Posterior vena cava (tissue), 2 donors: ENCODE data around the gene FKBP4. TPM values are rescaled to one million over a fixed set of nuclear protein-coding genes. Genes with fewer than 3 reads are reported as not detected.
A peak's percentile ranks its signal among the peaks of the same experiment; 100 is the strongest.

Experiments used
- DNase-seq: peaks from one replicate; pipeline ENCODE4 v3.0.0-alpha.2; 2020; ENCODE audit warnings: low spot score
- intact Hi-C, 2 donors: fragments of 100-400 bp; cut with DNase I; formaldehyde crosslinking; loops; one replicate each; pipeline versions ENCODE4 v1.14.1 to v1.14.2; 2022 to 2023
- total RNA-seq, 2 donors: library from RNA; stranded (reverse); fragmentation: NEBNext Ultra II Directional; extraction: Animal tissue kit (Norgen Biotek cat#: 25700); gene quantifications; one replicate each; pipeline ENCODE4 v1.2.1, GENCODE V29; 2021
- donor health status: DM: yes; HTN: yes; CAD: no.
- donor health status: DM: yes; HTN: yes; CAD: no.

FKBP4 gene
- total RNA-seq, 2 donors from 2014 or later: 35.7 to 43.1 TPM

DNA sequence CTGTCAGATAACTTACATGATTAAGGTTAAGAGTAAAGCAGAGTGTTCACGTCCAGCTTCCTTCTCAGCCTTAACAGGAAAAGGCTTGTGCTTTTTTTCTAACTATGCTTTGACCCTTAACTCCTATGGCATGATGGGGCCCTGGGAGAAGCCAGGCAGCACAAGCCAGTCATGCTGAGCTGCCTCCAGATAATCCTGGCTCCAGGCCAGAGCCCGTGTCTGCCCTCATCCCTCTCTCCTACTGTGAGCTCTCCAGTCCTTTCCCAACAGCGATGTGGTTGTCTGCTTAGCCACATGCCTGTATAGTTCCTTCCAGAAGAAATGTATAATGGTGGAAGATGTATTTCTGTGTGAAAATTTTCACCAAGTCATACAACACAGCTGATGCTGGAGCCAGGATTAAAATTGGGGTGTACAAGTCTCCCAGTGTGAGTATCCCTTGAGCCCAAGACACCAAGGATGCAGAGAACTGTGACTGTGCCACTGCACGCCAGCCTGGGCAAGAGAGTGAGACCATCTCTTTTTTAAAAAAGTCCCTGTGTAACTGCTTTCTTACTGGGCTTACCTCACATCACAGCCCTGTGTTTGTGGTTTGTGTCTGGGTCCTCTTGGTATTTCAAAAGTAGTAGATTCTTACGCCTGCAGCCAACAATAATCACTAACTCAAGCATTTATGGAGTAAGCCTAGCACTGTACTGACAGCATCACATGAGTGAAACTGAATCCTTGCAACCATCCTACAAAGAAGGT is 9.8 kb downstream of the FKBP4 start:
- intact Hi-C loops: no loop called here
- peak; percentile 85 for DNase-seq

DNA sequence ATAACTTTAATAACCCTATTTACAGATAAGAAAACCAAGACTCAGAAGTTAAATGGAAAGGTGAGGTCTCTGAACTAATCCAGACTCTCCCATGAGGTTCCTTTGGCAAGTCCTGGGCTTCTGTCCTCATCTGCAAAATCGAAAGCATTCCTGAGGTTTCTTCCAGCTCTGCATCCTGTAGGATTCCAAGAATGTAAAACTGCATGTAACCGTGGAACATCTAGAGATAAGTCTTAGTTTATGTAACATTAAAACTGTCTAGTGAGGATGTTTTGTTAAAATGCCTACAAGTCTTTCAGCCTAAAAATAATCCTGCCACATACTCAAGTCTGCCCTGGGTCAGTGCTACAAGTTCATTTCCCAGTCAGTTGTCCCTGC is 10.4 kb downstream of the FKBP4 start:
- intact Hi-C loops: no loop called here
- DNase-seq: no peak

DNA sequence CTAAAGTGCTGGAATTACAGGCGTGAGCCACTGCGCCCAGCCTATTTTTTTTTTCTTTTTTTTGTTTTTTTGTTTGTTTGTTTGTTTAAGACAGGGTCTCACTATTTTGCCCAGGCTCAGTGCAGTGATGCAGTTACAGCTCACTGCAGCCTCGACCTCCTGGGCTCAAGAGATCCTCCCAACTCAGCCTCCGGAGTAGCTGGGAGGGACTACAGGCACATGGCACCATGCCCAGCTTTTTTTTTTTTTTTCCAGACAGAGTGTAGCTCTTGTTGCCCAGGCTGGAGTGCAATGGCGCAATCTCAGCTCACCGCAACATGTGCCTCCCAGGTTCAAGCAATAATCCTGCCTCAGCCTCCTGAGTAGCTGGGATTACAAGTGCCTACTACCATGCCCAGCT is 11.9 kb downstream of the FKBP4 start:
- intact Hi-C loops: no loop called here

DNA sequence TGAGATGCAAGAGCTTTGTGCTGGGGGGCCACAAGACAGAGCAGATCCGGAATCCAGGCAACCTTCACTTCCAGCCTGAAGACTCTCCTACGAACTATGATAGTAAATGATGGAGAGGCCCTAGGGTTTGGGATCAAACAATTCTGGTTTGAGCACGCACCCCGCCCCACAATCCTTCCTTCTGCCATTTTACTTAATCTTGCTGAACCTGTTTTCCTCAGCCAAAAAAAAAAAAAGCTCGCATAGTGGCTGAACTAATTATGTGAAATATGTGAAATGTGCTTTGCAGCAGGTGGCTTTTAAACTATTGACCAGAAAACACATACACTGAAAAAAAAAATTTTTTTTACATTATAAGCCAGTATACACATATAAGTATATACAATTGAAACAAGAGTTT is 17.0 kb downstream of the FKBP4 start:
- intact Hi-C loops: no loop called here
- DNase-seq: no peak

More for the DNA sequence above, 11.9 kb downstream of the FKBP4 start:
- no peak for DNase-seq

DNA sequence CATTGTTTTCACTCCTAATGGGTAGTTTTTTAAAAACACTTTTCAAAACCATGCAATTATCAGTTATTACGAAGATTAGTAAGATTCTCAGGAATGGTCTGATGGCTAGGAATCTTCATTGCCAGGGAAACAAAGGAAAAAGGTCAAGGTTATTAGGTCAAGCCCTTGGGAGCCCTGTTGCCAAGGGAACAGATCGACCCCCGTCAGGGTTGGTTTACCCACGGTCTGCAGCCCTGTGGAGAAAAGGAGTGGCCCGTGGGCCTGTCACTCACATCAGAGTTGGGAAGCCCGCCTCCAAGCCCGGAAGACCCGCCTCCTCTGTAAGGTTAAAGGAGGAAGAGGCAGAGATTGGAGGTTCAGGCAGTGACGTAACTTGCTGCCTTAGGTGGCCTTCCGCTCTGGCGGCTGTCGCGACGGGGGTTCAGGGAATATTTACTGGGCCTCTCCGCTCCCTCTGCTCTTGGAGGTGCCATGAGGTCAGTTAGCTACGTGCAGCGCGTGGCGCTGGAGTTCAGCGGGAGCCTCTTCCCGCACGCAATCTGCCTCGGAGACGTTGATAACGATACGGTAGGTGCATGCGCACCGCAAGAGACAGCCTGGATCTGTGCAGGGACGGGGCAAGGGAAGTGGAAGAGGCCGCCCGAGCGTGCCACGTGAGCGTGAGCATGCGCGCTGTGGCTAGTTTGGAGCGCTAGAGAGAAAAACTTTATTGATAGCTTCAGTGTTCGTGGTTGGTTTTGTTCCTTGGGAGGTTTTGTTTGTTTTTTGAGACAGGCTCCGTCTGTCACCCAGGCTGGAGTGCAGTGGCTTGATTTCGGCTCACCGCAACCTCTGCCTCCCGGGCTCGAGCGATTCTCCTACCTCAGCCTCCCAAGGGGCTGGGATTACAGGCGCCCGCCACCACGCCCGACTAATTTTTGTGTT is 17.8 kb downstream of the FKBP4 start, which contains the start of gene ITFG2:
Gene ITFG2 (plus strand): TSS at position 379 of the 924 bp plus-strand sequence. CDS start 93 bp downstream, at position 472.
- DNase-seq: peak; percentile 99
- intact Hi-C loops: no loop called here

DNA sequence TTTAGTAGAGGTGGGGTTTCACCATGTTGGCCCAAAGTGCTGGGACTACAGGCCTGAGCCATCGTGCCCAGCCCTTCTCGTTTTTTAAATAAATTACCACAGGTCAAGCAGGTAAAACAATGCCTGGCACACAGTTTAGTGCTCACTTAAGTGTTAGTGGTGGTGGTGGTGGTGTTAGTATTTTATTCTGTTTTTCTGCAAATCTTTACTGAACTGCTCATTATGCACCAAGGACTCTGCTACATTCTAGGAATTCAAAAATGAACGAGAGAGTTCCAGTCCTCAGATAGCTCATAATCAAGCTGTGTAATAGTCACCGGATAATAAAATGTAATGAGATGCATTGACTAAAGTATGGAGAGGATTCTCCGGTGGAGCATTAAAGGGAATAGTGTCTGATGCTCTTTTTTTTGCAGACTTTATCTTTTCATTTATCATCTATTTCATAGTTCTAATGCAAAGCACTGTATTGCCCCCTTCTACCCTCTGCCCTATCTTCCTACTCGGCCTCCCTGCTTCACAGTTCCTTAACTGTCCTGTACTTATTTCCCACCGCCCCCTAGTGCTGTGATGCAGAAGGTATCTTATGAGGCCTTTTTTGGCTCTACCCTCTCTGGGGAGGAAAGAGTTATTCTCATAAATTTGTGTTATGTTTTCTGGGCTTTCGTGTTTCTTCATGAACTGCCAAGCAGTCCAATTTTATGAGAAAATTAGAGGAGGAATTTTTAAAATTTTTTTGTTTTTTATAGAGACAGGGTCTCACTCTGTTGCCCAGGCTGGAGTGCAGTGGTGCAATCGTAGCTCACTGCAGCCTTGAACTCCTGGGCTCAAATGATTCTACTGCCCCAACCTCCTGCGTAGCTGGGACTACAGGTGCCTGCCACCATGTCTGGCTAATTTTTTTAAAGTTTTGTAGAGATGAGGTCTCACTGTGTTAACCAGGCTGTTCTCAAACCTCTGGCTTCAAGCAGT is 18.7 kb downstream of the FKBP4 start:
- DNase-seq: no peak
- intact Hi-C loops: no loop called here

DNA sequence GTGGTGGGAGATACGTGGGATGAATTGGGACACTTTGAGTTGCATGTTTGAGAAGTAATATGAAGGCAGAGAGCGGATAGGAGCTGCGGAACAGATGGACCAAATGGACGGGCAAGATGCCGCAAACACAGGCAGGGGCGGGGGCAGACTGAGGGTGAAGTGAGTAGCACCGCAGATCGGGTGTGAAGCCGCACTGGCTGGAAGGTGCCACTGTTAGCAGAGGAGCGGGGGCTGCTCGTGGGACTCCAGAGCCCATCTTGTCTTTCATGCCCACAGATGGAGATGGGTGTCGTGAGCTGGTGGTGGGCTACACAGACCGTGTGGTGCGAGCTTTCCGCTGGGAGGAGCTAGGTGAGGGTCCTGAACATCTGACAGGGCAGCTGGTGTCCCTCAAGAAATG is 25.0 kb downstream of the FKBP4 start:
- intact Hi-C loops: no loop called here
- DNase-seq: no peak

DNA sequence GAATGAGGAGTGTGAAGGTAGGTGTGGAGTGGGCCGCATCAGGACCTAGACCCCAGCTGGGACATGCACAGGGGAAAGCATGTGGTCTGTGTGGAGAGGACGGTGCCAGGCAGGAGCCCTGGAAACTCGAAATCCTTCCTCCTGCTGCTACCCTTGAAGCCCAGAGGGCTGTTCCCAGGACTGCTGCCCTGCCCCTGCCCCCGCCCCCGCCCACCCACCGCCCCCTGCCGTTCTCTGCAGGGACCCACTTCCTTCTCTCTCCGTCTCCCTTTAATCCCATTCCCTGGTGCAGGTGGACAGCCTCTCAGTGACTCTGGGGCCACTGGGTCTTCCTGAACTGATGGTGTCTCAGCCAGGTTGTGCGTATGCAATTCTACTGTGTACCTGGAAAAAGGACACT is 25.7 kb downstream of the FKBP4 start:
- intact Hi-C loops: no loop called here
- DNase-seq: no peak

DNA sequence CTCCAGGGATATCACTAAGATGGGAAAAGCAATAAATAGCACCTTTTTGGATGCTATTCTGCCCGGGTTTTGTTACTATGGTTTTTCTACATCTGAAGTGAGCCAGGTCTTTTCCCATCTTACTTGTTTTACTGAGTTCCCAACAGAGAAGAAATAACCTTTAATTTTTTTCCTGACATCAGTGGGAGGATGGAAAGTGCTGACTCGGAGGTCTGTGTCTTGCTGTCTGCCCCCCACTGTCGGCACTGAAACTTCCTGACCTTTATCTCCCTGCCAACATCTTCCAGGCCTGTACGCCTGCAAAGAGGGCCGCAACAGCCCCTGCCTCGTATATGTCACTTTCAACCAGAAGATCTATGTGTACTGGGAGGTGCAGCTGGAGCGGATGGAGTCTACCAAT is 28.7 kb downstream of the FKBP4 start:
- intact Hi-C loops: loop anchor here in 1 of 2 donors (2.0 kb wide), 1 partner anchor 41 kb away; no protein-coding TSS in a partner anchor
- DNase-seq: no peak

DNA sequence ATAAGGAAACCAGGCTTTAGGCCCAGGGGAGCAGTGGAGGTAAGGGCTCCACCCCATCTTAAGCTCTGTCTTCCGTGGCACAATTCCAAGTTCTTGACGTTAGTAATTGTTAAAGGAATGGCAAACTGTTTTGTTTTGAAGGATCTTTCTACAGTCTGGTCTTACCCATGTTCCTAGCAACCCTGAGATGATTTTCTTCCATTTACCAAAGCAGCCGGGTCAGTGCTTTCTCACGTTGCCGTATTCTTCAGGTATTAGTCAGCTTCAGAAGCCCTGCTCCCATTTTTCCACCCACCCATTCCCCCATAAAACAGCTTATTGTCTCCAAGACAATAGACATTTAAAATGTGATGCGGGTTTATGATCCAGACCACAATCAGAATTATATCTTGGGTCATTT is 29.8 kb downstream of the FKBP4 start:
- DNase-seq: no peak
- intact Hi-C loops: no loop called here

DNA sequence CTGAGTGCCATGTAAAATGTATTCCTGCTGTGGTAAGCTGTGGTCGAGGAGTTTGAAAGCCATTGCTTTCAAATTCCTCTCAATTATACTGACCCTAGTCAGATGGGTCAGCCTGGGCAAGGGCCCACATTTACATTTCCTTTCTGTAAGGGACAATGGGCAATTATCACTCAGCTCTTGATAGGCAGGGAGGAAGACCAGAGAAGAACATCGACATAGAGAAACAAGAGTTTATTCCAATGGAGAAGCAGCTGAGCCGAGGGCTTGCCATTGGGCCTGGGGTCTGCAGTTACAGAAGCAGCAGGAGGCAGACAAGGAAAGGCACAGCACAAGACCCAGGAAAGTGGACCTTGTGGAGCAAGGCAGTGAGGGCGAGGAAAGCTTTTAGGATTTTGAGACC is 30.4 kb downstream of the FKBP4 start:
- no peak for DNase-seq

DNA sequence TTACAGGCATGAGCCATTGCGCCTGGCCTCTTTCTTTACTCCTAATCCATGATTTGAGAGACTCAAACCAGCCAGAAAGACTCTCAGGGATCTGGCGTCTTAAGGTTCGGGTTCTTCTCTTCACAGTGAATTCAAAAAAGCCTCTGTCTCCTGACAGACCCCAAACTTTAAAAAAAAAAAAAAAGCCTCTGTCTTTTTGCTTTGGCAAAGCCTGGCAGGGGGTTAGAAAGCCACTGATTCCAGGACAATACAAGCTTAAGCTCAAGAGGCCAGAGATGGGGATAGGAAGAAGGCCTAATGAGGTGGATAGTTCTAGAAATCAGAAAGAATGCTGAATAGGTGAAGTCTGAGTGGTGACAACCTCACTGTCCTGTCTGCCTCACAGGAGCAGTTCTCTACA is 31.3 kb downstream of the FKBP4 start:
- intact Hi-C loops: no loop called here
- no peak for DNase-seq

More for the DNA sequence above, 30.4 kb downstream of the FKBP4 start:
- intact Hi-C loops: no loop called here

DNA sequence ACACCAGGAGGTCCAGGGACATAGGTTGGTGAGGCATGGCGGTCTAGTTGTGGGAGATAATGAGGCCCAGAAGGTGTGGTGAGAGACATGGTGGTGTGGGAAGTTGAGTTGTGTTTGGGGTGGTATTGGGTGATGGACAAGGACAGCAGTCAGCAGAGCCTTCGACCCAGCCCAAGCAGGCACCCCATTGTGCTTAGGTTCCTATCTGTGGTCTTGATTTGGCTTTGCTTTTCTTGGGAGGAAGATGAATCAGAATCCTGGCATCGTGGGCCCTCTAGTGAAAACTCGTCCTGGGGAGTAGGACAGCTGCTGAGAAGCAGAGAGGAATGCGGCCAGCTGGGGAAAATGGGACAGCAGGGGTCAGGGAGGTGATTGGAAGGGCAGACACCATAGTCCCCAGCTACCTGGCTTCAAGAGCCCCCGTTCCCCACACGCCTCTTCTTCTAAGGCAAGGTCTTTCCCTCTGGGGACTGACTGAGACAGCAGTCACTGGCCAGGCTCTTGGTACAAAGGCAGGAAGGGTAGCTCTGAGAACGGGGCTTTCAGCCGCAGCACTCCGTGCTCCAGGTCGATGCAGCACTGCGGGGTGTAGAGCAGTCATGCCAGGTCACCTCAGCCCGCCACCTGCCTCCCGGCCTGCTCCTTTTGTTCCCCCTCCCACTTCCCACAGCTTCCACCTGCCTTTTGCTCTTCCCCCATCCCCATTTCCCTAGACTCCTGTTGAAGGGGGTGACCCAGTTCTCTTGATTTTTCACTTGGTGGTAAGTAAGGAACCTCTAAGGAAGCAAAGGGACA is 32.1 kb downstream of the FKBP4 start:
- intact Hi-C loops: no loop called here
- DNase-seq: no peak

DNA sequence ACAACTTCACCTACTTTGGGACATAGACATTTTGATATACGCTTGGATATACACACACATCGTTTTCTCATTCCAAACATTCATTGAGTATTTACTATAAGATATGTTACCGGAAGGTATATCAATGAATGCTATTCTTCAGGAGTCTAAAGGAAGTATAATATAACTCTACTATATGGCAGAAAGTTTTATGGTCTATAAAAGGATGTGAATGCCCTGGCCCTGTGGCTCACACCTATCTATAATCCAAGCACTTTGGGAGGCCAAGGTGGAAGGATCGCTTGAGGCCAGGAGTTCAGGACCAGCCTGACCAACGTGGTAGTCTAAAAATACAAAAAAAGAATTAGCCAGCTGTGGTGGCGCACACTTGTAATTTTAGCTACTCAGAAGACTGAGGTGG is 34.5 kb downstream of the FKBP4 start:
- intact Hi-C loops: no loop called here
- no peak for DNase-seq

DNA sequence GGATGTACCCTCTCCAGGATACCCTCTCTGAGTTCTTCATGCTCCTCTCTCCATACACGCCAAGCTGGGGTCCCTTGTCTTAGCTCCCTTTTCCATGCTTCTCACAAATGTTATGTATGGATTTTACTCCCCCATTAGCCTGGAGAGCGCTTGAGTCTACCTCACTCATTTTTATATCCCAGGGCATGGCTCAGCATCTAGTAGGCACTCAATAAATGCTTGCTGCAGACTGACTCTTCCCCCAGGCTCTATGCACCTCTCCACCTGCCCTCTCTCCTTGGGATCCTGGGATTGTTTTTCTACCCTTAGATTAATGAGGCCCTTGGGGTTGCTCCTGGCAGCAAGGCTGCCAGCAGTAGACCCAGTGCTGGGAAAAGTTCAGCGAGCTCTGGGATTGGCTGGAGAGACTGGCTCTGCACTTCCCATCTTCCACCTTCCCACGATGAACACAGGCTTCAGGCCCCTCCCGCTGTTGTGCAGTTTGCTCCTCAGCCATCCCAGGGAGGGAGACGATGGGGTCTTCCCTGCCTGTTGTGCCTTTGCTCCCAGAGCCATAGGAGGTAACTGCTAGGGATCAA is 37.9 kb downstream of the FKBP4 start:
- intact Hi-C loops: no loop called here
- DNase-seq: no peak

DNA sequence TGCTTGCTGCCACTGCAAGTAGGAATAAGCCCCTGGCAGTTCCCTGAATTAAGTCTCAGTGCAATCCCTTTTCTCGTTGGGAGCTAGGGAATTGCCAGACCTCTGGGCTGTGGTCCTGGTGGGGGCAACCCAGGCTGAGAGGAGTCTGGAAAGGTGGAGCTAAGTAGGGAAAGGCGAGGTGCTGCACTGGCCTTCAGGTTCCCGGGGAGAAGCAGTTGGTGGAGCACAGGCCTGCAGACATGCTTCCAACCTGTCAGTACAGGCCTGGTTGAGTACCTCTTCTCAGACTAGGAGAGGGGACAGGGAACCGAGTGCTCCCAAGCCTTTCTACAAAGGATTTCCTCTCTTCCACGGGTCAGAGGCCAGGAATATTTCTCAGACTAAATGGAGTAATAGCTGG is 38.6 kb downstream of the FKBP4 start:
- intact Hi-C loops: no loop called here

DNA sequence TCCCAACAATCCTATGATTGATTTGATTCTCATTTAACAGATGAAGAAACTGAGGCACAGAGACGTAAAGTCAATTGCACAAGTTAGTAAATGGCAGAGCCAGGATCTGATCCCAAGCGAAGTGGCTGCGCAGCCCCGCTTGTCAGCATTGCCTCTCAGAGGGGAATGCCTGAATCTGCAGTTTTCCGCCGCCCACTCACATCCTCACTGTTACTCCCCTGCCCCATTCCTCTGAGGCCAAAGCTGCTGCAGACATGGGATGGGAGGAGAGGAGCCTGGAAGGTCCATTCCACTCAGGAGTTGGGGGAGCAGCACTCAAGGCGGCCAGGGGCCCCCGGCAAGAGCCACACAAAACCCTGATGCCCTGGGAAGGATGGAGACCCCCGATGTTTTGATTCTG is 39.0 kb downstream of the FKBP4 start:
- intact Hi-C loops: no loop called here
- DNase-seq: no peak

More for the DNA sequence above, 38.6 kb downstream of the FKBP4 start:
- DNase-seq: no peak
